NB4 (cell line): Measurements from ENCODE around the gene BAIAP2.

Source experiments
- DNase-seq: peaks from one replicate; pipeline ENCODE4 v3.0.0; 2010; ENCODE audit warnings: low read depth
- H3K4me3 ChIP-seq: one replicate; pipeline ENCODE4 v1.5.1; 2011; ENCODE audit warnings: mild to moderate bottlenecking, low read depth, low read length, moderate library complexity
- CTCF ChIP-seq: IDR thresholded peaks from one replicate; pipeline ENCODE4 v1.5.1; 2012; ENCODE audit warnings: low read depth, low read length
- MAX ChIP-seq: IDR thresholded peaks from 2 replicates; pipeline ENCODE4 v1.6.1; 2011; ENCODE audit warnings: low read depth, low read length
- MYC ChIP-seq: IDR thresholded peaks from 2 replicates; pipeline ENCODE4 v1.6.1; 2011; ENCODE audit warnings: low read depth, low read length
- POLR2A ChIP-seq: IDR thresholded peaks from 2 replicates; pipeline ENCODE4 v1.6.1; 2011; ENCODE audit warnings: mild to moderate bottlenecking; ENCODE audit not compliant: insufficient read length; ENCODE audit errors: extremely low read depth

BAIAP2 gene

GRCh38 chr17:81006891-81007290 is 28.1 kb upstream of the BAIAP2 start:
- no peak overlapping the region for H3K4me3 ChIP-seq
- DNase-seq = no peak
- TF ChIP-seq POLR2A (no peak), MYC (no peak), MAX (no peak), CTCF (no peak)

GRCh38 chr17:81008140-81008539 is 26.8 kb upstream of the BAIAP2 start:
- no peak overlapping the region for H3K4me3 ChIP-seq
- no peak for DNase-seq
- TF ChIP-seq MAX = no peak
- no peak for TF ChIP-seq MYC
- TF ChIP-seq CTCF = no peak
- no peak for TF ChIP-seq POLR2A

- no peak for TF ChIP-seq POLR2A
- TF ChIP-seq CTCF = no peak
- TF ChIP-seq MAX = no peak
- no peak for TF ChIP-seq MYC
- peak; percentile 88 for DNase-seq
- H3K4me3 ChIP-seq = peak overlapping the region; percentile 23
These were observed 25.8 kb upstream of the BAIAP2 start for GRCh38 chr17:81009136-81009535.

- no peak for TF ChIP-seq MAX
- no peak for TF ChIP-seq POLR2A
- no peak for TF ChIP-seq MYC
- TF ChIP-seq CTCF = no peak
- H3K4me3 ChIP-seq = no peak overlapping the region
- no peak for DNase-seq
These were observed 24.0 kb upstream of the BAIAP2 start for GRCh38 chr17:81010935-81011334.

- TF ChIP-seq POLR2A (no peak), MYC (no peak), CTCF (no peak), MAX (no peak)
- H3K4me3 ChIP-seq = no peak overlapping the region
- DNase-seq = no peak
These were observed 23.0 kb upstream of the BAIAP2 start for GRCh38 chr17:81011951-81012350.
